HG02610 (cell line): ENCODE results near the gene ANKRD33B.
A peak's percentile ranks its signal among the peaks of the same experiment; 100 is the strongest.

Source experiments
- ATAC-seq: cut with Tn5 transposase; IDR thresholded peaks from one replicate; pipeline ENCODE4 v1.9.1; 2021; ENCODE audit warnings: mild to moderate bottlenecking, moderate library complexity; ENCODE audit not compliant: unreplicated experiment

Gene ANKRD33B

GRCh38 chr5:10688651-10689171 lies 124.8 kb downstream of the ANKRD33B start:
- ATAC-seq: no peak

- no peak for ATAC-seq
Observed at GRCh38 chr5:10689391-10690081, 125.7 kb downstream of the ANKRD33B start.

DNA sequence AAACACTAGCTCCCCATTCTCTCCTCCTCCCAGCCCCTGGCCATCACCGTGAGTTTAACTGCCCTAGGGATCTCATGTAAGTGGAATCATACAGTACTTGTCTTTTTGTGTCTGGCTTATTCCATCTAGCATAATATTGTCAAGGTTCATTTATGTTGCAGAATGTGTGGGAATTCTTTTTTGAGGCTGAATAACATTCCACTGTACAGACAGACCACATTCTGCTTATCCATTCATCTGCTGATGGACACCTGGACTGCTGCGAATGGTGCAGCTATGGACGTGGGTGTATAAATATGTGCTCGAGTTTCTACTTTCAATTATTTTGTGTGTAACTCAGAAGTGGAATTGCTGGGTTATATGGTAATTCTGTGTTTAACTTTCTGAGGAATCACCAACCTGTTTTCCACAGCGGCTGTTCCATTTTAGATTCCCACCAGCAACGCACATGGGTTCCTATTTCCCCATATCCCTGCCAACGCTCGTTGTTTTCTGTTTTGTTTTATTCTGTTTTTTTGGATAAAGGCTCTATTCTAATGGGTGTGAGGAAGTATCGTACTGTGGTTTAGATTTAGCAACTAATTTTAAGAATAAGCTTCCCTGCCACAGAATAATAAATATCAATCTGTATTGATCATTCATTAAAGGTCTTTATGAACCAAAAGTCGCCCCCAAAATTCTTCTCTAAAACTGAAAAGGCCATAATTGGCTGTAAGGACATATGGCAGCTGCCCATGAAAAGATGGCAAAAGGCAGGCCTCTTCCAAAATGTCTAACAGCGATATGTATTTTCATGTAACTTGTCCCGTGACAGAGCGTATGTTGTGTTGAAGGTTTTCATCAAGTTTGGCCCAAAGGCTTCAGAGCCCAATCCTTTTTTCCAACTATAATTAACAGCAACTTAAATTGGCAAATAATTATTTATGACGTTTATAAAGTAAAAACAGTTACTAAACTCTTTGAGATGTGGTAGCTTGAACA lies 126.9 kb downstream of the ANKRD33B start:
- no peak for ATAC-seq

DNA sequence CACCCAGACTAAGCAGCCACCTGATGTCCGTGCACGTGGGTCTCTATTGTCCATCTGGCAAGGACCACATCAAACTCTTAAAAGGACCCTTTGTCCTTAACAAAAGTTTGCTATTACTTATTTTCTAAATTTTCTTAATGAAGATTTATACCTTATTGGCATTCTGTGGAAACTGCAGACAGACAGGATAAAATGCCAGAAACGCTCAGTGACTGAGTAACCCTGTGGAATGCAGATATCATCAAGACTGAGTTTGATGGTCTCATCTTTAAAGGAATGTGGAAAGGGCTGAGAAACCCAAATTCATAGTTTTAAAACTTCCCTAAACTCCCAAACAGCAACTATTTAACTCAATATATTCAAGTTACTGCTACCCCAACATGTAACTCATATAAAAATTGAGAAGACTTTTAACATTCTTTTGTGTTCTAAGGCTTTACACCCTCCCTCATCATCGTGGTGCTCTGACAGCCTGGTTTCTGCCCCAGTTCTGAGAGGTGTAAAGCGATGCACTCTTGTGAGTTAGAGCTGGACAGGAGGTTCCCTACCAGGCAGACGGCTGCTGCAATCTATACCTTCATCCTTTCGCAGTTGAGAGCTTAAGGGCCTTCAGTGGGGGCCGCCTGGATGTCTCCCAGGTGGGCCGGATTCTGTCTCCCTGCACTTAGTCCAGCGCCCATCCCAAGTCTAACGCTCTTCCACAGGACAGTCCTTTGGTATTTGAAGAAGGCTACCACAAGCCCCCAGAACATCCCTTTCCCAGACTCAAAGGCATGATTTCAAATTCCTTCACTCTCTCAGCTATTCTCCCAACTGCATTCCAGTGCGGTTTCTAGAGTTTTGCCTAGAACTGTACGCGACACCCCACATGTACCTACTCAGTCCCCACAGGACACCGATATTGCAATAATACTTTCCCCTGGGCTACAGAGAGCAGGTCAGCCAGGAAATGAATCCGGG lies 128.2 kb downstream of the ANKRD33B start:
- ATAC-seq: no peak

GRCh38 chr5:10695055-10695649 lies 131.3 kb downstream of the ANKRD33B start:
- peak; percentile 41 for ATAC-seq

- ATAC-seq: no peak
Observed at GRCh38 chr5:10695759-10696543, 132.1 kb downstream of the ANKRD33B start.

- ATAC-seq: peak; percentile 51
Observed at GRCh38 chr5:10699281-10699874, 135.5 kb downstream of the ANKRD33B start.

DNA sequence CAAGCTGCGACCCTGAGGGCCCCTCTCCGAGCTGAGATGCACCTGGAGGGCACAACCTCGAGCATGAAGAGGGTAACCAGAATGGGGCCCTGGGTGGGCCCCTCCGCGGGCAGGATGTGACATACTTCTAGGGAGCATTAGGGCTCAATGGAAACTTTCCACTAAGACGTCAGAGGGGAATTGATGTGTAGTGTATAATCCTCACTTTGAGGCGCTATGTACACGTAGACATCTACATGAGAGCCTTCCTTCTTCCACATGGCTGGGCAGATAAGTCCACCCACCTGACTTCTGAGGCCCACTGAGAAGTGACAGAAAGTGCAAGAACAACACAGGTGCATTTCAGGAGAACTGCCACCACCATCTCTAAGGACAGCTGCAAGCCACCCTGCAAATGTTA lies 136.1 kb downstream of the ANKRD33B start:
- peak; percentile 47 for ATAC-seq

DNA sequence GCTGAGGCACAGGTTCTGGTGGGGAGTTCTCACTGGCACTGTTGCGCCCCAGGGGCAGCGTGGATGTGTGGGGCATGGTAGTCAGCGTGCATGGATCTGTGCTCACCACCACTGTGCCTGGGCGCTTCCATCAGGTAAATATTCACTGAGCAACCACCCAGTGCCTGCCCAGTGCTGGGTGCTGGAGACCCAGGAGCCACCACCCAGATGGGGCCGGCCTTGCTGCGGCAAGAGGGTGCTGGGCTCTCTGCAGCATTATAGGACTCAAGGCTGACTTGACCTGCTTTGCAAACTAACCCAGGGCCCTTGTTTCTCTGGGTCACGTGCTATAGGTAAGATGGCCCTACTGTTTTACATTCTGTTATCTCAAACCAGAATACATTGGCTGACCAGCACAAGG lies 136.6 kb downstream of the ANKRD33B start:
- no peak for ATAC-seq

- ATAC-seq: no peak
Observed at GRCh38 chr5:10701567-10702039, 137.7 kb downstream of the ANKRD33B start.

- no peak for ATAC-seq
Observed at GRCh38 chr5:10702040-10702629, 138.3 kb downstream of the ANKRD33B start.

GRCh38 chr5:10702911-10703491 lies 139.1 kb downstream of the ANKRD33B start:
- ATAC-seq: no peak

DNA sequence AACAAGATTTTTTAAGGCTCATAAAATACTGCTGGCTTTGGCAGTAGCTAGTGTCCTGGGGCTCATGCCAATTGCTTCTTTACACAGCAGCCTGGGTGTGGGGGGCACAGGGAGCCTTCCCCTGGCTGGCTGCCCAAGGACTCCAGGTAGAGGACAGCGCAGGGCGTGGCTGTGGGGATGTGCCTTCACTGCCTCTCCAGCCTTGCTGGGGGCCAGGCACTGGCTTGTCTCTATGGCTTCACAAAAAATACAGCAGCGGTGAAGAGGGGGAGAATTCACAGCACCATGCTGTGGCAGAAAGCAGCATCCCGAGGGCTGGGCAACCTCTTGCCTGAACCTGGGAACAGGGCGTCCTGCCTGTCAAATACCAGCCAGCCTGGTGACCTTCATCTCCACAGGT lies 139.8 kb downstream of the ANKRD33B start:
- no peak for ATAC-seq

DNA sequence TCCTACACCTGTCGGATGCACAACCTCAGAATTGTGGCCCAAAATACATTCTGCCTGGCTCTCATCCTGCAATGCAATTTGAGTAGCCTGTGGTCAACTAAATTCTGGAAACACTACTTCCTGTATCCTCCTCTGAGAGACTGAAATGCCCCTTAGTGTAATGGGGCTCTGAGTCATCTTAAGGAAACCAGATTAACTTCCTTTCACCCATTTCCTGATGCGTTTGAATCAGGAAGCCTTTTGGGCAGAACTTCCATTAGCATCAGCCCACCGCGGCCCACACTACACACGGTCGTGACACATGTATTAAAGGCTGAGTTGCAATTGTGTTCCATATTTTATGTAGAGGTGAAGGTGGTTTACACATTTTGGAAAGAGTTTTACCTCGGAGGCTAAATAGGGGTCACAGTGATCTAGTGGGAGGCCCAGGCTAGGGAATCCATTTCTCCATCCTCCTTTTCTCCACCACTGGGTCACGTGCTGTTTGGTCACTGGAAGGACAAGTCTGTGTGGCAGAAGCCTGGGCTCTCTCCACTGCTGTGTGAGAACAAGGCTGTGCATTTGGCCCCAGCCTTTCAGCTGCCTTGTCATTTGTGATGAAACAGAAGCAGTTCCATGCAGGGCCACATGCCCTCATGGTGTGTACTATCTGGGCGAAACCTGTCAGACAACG lies 141.2 kb downstream of the ANKRD33B start:
- ATAC-seq: peak; percentile 46

DNA sequence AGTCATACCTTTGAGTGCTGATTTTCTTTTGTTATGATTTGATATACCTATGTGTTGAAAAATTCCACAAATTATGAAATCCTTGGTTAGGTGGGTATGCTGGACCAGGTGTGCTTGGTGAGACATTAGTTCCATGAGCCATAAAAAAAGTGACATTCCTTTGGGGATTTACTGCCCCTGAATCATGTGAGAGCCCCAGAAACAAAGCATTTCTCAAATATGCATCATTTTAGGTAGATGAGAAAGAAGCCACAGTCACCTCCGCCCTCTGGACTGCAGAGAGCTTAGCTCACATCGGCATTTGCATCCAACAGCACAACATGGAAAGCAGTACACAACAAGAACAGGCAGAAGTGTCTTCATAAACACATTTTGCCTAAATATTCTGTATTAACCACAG lies 141.9 kb downstream of the ANKRD33B start:
- ATAC-seq: no peak

DNA sequence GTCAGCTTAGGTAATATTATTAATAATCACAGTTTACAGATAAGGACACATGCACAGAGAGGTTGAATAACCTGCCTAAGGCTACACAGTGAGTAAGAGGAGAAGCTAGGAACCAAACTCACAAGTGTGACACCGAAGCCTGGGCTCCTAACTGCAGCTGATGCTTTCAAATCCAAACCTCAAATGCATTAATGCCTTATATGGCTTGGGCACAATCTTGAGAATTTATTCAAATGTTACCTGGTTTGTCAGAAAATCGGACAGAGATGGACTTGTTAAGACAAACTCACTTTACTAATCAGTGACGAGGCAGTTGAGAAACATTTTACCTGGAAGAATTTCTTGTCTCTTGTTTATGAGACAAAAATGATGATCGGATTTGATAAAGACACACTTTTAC lies 142.5 kb downstream of the ANKRD33B start:
- no peak for ATAC-seq
